HepG2 (cell line): ENCODE results near the gene FNIP2. TPM values are rescaled to one million over a fixed set of nuclear protein-coding genes. Genes with fewer than 3 reads are reported as not detected.

Experiments used
- CREB1 ChIP-seq, 2 experiments: fragments of 450-650 bp in 1 of 2; IDR thresholded peaks; 2 replicates each; pipeline ENCODE4 v1.6.1; 2016 to 2017; ENCODE audit warnings: control low read depth in 1 of 2, mild to moderate bottlenecking in 1 of 2, missing compliant biosample characterization in 1 of 2, missing genetic modification characterization in 1 of 2
- EP300 ChIP-seq, 3 experiments: sonication (generic) in 1 of 3; formaldehyde crosslinking in 1 of 3; IDR thresholded peaks; 2 replicates each; pipeline versions ENCODE4 v1.5.1 to v1.6.1; 2011 to 2020; ENCODE audit warnings: low read depth in 2 of 3, low read length in 2 of 3, borderline replicate concordance in 1 of 3, improper control_type of control experiment in 1 of 3, mild to moderate bottlenecking in 1 of 3, missing genetic modification reagents in 1 of 3, moderate library complexity in 1 of 3
- HMG20A ChIP-seq: IDR thresholded peaks from 2 replicates; pipeline ENCODE4 v1.6.1; 2016; ENCODE audit warnings: borderline replicate concordance
- KDM4B ChIP-seq: sonication (generic); formaldehyde crosslinking; IDR thresholded peaks from 2 replicates; pipeline ENCODE4 v1.4.0; 2020; ENCODE audit warnings: missing genetic modification reagents
- MBD4 ChIP-seq: IDR thresholded peaks from 2 replicates; pipeline ENCODE4 v1.6.1; 2012; ENCODE audit warnings: low read length, inconsistent platforms, borderline replicate concordance
- MBNL3 ChIP-seq: fragments of 250-450 bp; sonication (Bioruptor Pico); conservative IDR thresholded peaks from 2 replicates; pipeline ENCODE4 v1.8.0; 2022; ENCODE audit warnings: mild to moderate bottlenecking, inconsistent platforms
- SAP130 ChIP-seq: IDR thresholded peaks from 2 replicates; pipeline ENCODE4 v1.6.1; 2016; ENCODE audit warnings: low read depth
- polyA plus RNA-seq, 8 experiments: library from polyadenylated mRNA; depleted of rRNA in 3 of 8; stranded (reverse) in 7 of 8; unstranded in 1 of 8; fragments of >200 nt; fragmentation: Illumina TruSeq in 4 of 8; extraction: Trizol in 4 of 8; gene quantifications; 2 replicates each; pipeline versions ENCODE4 v1.2.1 to v1.2.3, GENCODE V29; 2011 to 2016; ENCODE audit warnings: low read depth in 4 of 8, missing spikeins in 1 of 8, mixed read lengths in 1 of 8; ENCODE audit not compliant: insufficient read depth in 1 of 8
- total RNA-seq, 5 experiments: library from RNA; depleted of rRNA; stranded (reverse); fragments of >200 nt; fragmentation: Illumina TruSeq; extraction: Trizol; gene quantifications; 2 replicates each; pipeline ENCODE4 v1.2.3, GENCODE V29; 2016; ENCODE audit warnings: low read depth in 1 of 5
- TF ChIP-seq, protein P1 (sequence below): sonication (generic); formaldehyde crosslinking; IDR thresholded peaks from 2 replicates; pipeline ENCODE4 v1.4.0; 2020; ENCODE audit warnings: missing genetic modification reagents
- TF ChIP-seq, protein P2 (sequence below): sonication (generic); formaldehyde crosslinking; IDR thresholded peaks from 2 replicates; pipeline ENCODE4 v1.4.0; 2020; ENCODE audit warnings: mild to moderate bottlenecking, missing genetic modification reagents, borderline replicate concordance
- TF ChIP-seq, protein P3 (sequence below): sonication (generic); formaldehyde crosslinking; IDR thresholded peaks from 2 replicates; pipeline ENCODE4 v1.8.1; 2023; ENCODE audit warnings: mild to moderate bottlenecking, moderate library complexity, missing genetic modification reagents
- TF ChIP-seq, protein P4 (sequence below): sonication (generic); formaldehyde crosslinking; IDR thresholded peaks from 2 replicates; pipeline ENCODE4 v1.4.0; 2020; ENCODE audit warnings: missing genetic modification reagents
- TF ChIP-seq, protein P5 (sequence below): IDR thresholded peaks from 2 replicates; pipeline ENCODE4 v1.6.1; 2016; ENCODE audit warnings: low read depth, borderline replicate concordance

FNIP2 gene
- total and polyA plus RNA-seq, 2 of the 13 experiments (the other 11 are each of a cell fraction or from before 2014, with no cell fraction given) = 15.5 to 21.0 TPM

DNA sequence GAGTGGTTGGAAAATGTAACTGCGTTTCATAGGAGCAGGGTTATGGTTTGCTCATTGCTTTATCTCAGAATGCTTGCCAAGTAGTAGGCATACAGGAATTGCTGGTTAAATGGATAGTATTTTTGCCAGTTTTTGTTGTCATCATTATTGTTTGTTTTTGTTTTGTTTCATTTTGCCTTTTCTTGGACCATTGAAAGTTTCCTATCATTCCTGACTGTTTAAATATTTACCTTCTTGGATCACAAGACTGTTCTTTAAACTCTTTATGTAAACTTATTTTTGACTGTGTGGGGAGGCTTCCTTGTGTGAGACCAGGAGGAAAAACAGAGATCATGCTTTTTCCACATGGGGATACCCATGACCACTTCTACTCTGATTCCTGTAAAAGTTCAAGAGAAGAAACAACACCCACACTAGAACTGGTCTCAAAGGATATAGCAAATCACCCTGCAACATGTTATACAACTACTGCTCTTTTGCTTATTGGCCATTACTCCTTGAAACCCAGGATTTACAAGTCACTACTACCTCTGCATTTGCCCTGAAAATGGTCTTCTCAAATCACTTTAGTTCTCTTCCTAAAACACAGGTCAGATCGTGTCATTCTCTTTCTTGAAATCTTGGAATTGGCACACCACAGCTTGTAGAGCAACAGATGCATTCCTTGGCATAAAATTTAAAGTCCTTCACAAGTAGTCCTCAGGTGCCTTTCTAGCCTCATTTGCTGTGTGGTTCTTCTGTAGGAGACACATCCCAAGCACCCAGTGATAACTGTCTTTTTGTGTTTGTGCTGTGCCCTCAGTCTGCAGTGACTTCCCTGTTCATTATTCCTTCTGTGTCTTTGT is 51.3 kb downstream of the FNIP2 start (continued):
- TF ChIP-seq CREB1 (IDR thresholded peaks at IDR 0.05) (no peak), CREB1 (CRISPR knock-in tag; IDR thresholded peaks at IDR 0.05) (peak; percentile 18; the same call in 1 of the 2 replicates), MBD4 (peak; percentile 53; the same call in 1 of the 2 replicates), KDM4B (CRISPR knock-in tag) (no peak), MBNL3 (CRISPR knock-in tag) (no peak), EP300 (IDR thresholded peaks at IDR 0.05; ENCODE audit: low read depth in 2 of 2, low read length in 2 of 2) (peak in 1 of 2 experiments; percentile 91; a peak in 1 of 4 replicates), EP300 (CRISPR knock-in tag; IDR thresholded peaks at IDR 0.05; ENCODE audit: borderline replicate concordance) (no peak), HMG20A (CRISPR knock-in tag) (peak; percentile 87; the same call in 1 of the 2 replicates), SAP130 (peak; percentile 53; the same call in 1 of the 2 replicates)
- TF ChIP-seq, protein P1, sequence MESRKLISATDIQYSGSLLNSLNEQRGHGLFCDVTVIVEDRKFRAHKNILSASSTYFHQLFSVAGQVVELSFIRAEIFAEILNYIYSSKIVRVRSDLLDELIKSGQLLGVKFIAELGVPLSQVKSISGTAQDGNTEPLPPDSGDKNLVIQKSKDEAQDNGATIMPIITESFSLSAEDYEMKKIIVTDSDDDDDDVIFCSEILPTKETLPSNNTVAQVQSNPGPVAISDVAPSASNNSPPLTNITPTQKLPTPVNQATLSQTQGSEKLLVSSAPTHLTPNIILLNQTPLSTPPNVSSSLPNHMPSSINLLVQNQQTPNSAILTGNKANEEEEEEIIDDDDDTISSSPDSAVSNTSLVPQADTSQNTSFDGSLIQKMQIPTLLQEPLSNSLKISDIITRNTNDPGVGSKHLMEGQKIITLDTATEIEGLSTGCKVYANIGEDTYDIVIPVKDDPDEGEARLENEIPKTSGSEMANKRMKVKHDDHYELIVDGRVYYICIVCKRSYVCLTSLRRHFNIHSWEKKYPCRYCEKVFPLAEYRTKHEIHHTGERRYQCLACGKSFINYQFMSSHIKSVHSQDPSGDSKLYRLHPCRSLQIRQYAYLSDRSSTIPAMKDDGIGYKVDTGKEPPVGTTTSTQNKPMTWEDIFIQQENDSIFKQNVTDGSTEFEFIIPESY (CRISPR knock-in tag) = no peak
- TF ChIP-seq, protein P2, sequence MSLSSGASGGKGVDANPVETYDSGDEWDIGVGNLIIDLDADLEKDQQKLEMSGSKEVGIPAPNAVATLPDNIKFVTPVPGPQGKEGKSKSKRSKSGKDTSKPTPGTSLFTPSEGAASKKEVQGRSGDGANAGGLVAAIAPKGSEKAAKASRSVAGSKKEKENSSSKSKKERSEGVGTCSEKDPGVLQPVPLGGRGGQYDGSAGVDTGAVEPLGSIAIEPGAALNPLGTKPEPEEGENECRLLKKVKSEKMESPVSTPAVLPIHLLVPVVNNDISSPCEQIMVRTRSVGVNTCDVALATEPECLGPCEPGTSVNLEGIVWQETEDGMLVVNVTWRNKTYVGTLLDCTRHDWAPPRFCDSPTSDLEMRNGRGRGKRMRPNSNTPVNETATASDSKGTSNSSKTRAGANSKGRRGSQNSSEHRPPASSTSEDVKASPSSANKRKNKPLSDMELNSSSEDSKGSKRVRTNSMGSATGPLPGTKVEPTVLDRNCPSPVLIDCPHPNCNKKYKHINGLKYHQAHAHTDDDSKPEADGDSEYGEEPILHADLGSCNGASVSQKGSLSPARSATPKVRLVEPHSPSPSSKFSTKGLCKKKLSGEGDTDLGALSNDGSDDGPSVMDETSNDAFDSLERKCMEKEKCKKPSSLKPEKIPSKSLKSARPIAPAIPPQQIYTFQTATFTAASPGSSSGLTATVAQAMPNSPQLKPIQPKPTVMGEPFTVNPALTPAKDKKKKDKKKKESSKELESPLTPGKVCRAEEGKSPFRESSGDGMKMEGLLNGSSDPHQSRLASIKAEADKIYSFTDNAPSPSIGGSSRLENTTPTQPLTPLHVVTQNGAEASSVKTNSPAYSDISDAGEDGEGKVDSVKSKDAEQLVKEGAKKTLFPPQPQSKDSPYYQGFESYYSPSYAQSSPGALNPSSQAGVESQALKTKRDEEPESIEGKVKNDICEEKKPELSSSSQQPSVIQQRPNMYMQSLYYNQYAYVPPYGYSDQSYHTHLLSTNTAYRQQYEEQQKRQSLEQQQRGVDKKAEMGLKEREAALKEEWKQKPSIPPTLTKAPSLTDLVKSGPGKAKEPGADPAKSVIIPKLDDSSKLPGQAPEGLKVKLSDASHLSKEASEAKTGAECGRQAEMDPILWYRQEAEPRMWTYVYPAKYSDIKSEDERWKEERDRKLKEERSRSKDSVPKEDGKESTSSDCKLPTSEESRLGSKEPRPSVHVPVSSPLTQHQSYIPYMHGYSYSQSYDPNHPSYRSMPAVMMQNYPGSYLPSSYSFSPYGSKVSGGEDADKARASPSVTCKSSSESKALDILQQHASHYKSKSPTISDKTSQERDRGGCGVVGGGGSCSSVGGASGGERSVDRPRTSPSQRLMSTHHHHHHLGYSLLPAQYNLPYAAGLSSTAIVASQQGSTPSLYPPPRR (CRISPR knock-in tag) = peak; percentile 17; the same call in 1 of the 2 replicates
- TF ChIP-seq, protein P3, sequence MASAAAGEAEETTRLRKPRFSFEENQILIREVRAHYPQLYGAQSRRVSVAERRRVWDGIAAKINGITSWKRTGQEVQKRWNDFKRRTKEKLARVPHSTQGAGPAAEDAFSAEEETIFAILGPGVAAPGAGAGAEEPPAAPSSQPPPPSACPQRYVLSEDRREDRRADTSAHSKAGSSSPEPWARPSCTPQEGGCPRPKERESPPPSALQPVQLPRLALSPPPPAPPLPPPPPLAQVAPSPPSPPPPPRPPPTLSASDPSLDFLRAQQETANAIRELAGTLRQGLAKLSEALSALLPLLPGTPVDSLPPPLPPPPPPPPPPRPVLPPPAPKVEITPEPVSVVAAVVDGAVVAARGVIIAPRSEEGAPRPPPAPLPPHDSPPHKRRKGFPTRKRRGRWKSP (CRISPR knock-in tag) = peak; percentile 38; the same call in 1 of the 2 replicates
- TF ChIP-seq, protein P4, sequence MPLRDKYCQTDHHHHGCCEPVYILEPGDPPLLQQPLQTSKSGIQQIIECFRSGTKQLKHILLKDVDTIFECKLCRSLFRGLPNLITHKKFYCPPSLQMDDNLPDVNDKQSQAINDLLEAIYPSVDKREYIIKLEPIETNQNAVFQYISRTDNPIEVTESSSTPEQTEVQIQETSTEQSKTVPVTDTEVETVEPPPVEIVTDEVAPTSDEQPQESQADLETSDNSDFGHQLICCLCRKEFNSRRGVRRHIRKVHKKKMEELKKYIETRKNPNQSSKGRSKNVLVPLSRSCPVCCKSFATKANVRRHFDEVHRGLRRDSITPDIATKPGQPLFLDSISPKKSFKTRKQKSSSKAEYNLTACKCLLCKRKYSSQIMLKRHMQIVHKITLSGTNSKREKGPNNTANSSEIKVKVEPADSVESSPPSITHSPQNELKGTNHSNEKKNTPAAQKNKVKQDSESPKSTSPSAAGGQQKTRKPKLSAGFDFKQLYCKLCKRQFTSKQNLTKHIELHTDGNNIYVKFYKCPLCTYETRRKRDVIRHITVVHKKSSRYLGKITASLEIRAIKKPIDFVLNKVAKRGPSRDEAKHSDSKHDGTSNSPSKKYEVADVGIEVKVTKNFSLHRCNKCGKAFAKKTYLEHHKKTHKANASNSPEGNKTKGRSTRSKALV (CRISPR knock-in tag) = 0 out of 2 replicates have a peak, but pooled peaks have one; percentile 21
- TF ChIP-seq, protein P5, sequence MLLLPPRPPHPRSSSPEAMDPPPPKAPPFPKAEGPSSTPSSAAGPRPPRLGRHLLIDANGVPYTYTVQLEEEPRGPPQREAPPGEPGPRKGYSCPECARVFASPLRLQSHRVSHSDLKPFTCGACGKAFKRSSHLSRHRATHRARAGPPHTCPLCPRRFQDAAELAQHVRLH (CRISPR knock-in tag) = 0 out of 2 replicates have a peak, but pooled peaks have one; percentile 15
